DND-41 (cell line): ENCODE measurements around the gene PIGC.

ENCODE experiments used
- EZH2 ChIP-seq: IDR thresholded peaks from 3 replicates; pipeline ENCODE4 v1.6.1; 2012; ENCODE audit warnings: borderline replicate concordance, low read depth, mild to moderate bottlenecking, moderate library complexity, low read length, inconsistent platforms; ENCODE audit not compliant: severe bottlenecking
- TF ChIP-seq, protein P1 (sequence below): IDR thresholded peaks from 2 replicates; pipeline ENCODE4 v1.5.1; 2012; ENCODE audit warnings: borderline replicate concordance, low read length, moderate library complexity, mild to moderate bottlenecking; ENCODE audit not compliant: poor library complexity, severe bottlenecking; ENCODE audit errors: extremely low read depth

DNA sequence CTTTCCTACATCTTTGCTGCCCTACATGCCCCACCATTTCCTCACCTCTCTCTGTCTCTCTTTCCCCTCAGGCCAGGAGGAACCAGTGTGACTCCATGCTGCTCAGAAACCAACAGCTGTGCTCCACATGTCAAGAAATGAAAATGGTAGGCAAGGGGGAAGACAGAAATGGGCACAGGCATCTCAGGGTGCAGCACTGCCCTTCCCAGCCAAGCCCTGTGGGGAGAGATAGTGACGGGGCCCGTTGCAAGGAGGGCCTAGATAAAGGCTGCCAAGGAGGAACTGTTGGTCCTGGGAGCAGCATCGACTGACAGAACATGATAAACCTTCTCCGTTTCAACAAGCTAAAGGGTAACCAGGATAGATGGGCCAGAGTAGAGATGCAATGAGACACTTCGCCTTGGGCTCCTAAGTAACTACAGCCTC is 12.5 kb upstream of the PIGC start:
- TF ChIP-seq, protein P1, sequence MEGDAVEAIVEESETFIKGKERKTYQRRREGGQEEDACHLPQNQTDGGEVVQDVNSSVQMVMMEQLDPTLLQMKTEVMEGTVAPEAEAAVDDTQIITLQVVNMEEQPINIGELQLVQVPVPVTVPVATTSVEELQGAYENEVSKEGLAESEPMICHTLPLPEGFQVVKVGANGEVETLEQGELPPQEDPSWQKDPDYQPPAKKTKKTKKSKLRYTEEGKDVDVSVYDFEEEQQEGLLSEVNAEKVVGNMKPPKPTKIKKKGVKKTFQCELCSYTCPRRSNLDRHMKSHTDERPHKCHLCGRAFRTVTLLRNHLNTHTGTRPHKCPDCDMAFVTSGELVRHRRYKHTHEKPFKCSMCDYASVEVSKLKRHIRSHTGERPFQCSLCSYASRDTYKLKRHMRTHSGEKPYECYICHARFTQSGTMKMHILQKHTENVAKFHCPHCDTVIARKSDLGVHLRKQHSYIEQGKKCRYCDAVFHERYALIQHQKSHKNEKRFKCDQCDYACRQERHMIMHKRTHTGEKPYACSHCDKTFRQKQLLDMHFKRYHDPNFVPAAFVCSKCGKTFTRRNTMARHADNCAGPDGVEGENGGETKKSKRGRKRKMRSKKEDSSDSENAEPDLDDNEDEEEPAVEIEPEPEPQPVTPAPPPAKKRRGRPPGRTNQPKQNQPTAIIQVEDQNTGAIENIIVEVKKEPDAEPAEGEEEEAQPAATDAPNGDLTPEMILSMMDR, result no peak
- no peak for TF ChIP-seq EZH2
